MM.1S (cell line): Measurements from ENCODE around the gene ACBD7.

ENCODE experiments used
- EZH2 ChIP-seq: fragments of 300-600 bp; sonication (generic); optimal IDR thresholded peaks from 2 replicates; pipeline ENCODE3; 2017; ENCODE audit warnings: low read depth, mild to moderate bottlenecking, antibody characterized with exemption, low read length, mixed read lengths
- EZH2phosphoT487 ChIP-seq: fragments of 300-600 bp; sonication (generic); IDR thresholded peaks from 2 replicates; pipeline ENCODE4 v1.6.1; 2018; ENCODE audit warnings: antibody characterized with exemption, low read length
- TF ChIP-seq, protein P1 (sequence below): fragments of 300-600 bp; sonication (generic); IDR thresholded peaks from 2 replicates; pipeline ENCODE4 v1.5.1; 2016; ENCODE audit warnings: antibody characterized with exemption, low read length, mixed read lengths

GRCh38 chr10:15052121-15052520, 36.5 kb downstream of the ACBD7 start:
- TF ChIP-seq, protein P1, sequence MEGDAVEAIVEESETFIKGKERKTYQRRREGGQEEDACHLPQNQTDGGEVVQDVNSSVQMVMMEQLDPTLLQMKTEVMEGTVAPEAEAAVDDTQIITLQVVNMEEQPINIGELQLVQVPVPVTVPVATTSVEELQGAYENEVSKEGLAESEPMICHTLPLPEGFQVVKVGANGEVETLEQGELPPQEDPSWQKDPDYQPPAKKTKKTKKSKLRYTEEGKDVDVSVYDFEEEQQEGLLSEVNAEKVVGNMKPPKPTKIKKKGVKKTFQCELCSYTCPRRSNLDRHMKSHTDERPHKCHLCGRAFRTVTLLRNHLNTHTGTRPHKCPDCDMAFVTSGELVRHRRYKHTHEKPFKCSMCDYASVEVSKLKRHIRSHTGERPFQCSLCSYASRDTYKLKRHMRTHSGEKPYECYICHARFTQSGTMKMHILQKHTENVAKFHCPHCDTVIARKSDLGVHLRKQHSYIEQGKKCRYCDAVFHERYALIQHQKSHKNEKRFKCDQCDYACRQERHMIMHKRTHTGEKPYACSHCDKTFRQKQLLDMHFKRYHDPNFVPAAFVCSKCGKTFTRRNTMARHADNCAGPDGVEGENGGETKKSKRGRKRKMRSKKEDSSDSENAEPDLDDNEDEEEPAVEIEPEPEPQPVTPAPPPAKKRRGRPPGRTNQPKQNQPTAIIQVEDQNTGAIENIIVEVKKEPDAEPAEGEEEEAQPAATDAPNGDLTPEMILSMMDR, result no peak
- TF ChIP-seq EZH2, result no peak
- TF ChIP-seq EZH2phosphoT487, result no peak
